DOHH2 (cell line): ENCODE data around the gene MROH7.

Experiments used
- H3F3A ChIP-seq: fragments of 200-600 bp; sonication (generic), shearing (Covaris generic); 2 replicates; pipeline ENCODE4 v1.6.0; 2016; ENCODE audit warnings: antibody characterized with exemption, mild to moderate bottlenecking; ENCODE audit not compliant: control insufficient read depth, insufficient read depth
- H3K27ac ChIP-seq: fragments of 200-600 bp; sonication (generic); 2 replicates; pipeline ENCODE4 v1.5.1; 2014; ENCODE audit warnings: low read depth, mild to moderate bottlenecking, low read length, moderate library complexity
- H3K27me3 ChIP-seq: fragments of 200-600 bp; sonication (generic); 2 replicates; pipeline ENCODE4 v1.6.1; 2014; ENCODE audit warnings: mild to moderate bottlenecking, low read length, mixed read lengths; ENCODE audit not compliant: control insufficient read depth
- H3K36me3 ChIP-seq: fragments of 200-600 bp; sonication (generic); 2 replicates; pipeline ENCODE4 v1.6.1; 2014; ENCODE audit warnings: mild to moderate bottlenecking, low read length, moderate library complexity, mixed read lengths; ENCODE audit not compliant: control insufficient read depth
- H3K4me1 ChIP-seq: fragments of 200-600 bp; sonication (generic); 2 replicates; pipeline ENCODE4 v1.6.1; 2014; ENCODE audit warnings: mild to moderate bottlenecking, low read length, mixed read lengths; ENCODE audit not compliant: control insufficient read depth
- H3K4me2 ChIP-seq: fragments of 200-600 bp; sonication (generic); 2 replicates; pipeline ENCODE4 v1.6.0; 2014; ENCODE audit warnings: mild to moderate bottlenecking, low read length, moderate library complexity
- H3K4me3 ChIP-seq: fragments of 200-600 bp; sonication (generic); 2 replicates; pipeline ENCODE4 v1.5.1; 2014; ENCODE audit warnings: mild to moderate bottlenecking, low read length, mixed read lengths
- H3K79me2 ChIP-seq: fragments of 200-600 bp; sonication (generic); 2 replicates; pipeline ENCODE4 v1.6.1; 2014; ENCODE audit warnings: mild to moderate bottlenecking, low read length, mixed read lengths; ENCODE audit not compliant: control insufficient read depth
- H3K9me2 ChIP-seq: fragments of 200-600 bp; sonication (generic); replicated peaks from 2 replicates; pipeline ENCODE4 v1.6.1; 2014; ENCODE audit warnings: mild to moderate bottlenecking, low read length, mixed read lengths; ENCODE audit not compliant: control insufficient read depth
- H3K9me3 ChIP-seq: fragments of 200-600 bp; sonication (generic); 2 replicates; pipeline ENCODE4 v1.6.1; 2014; ENCODE audit warnings: antibody characterized with exemption, low read length, mixed read lengths; ENCODE audit not compliant: control insufficient read depth, insufficient read depth
- H4K20me1 ChIP-seq: fragments of 200-600 bp; sonication (generic); 2 replicates; pipeline ENCODE4 v1.6.0; 2014; ENCODE audit warnings: low read depth, mild to moderate bottlenecking, antibody characterized with exemption, low read length, moderate library complexity; ENCODE audit not compliant: control insufficient read depth, insufficient read depth
- CTCF ChIP-seq: fragments of 200-600 bp; sonication (generic); IDR thresholded peaks from one replicate; pipeline ENCODE4 v1.5.1; 2014; ENCODE audit warnings: antibody characterized with exemption, mild to moderate bottlenecking, low read depth, low read length; ENCODE audit not compliant: poor library complexity, severe bottlenecking
- EZH2phosphoT487 ChIP-seq: fragments of 200-600 bp; sonication (generic); IDR thresholded peaks from 2 replicates; pipeline ENCODE4 v1.6.1; 2017; ENCODE audit warnings: borderline replicate concordance, mild to moderate bottlenecking, antibody characterized with exemption, low read length, moderate library complexity, mixed read lengths

The MROH7 gene

DNA sequence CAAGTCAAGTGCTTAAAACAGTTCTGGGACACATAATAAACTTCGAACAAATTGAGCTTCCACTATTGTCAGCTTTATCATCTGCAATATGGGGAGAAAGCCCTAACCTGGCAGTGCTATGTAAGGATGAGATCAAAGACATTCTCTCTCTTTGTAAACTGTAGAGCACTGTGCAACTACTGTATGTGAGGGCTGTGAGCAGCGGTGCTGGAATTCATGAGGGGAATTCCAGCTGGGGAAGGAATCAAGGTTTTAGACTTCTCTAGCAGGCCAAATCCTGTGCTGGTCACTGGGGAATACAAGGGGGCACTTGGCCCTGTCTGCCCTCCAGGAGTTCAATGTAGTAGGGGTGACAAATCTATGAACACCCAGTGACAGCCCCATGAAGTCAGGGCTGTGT, 27.6 kb upstream of the MROH7 start:
- Histone ChIP-seq H3K4me1 (no peaks in the 10 kb centered on the region), H3K9me3 (no peaks in the 10 kb centered on the region), H3K36me3 (no peaks in the 10 kb centered on the region), H3K79me2 (no peaks in the 10 kb centered on the region), H3K4me2 (no peak overlapping the region), H4K20me1 (no peaks in the 10 kb centered on the region), H3F3A (no peaks in the 10 kb centered on the region), H3K9me2 (no peaks in the 10 kb centered on the region), H3K27ac (no peak overlapping the region), H3K27me3 (no peaks in the 10 kb centered on the region), H3K4me3 (no peak overlapping the region)
- no peak for TF ChIP-seq EZH2phosphoT487
- TF ChIP-seq CTCF, result no peak

DNA sequence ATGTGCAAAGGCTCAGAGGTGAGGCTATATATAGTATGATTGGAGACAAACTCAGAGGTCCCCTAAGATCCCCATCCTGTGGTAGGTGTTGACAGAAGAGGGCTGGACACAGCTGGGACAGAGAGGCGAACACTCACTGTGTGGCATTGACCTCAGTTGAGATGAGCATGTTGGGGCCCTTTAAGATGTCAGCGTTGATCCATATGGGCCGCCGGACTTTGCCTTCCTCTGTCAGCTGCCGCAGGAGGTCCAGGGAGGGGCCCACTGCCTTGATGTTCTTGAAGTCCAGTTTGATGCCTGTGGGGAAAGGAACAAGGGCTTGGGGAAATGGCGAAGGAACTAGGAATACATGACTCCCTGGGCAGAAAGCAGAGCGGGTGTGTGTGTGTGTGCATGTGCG, 27.0 kb upstream of the MROH7 start:
- H3F3A ChIP-seq, result no peaks in the 10 kb centered on the region

DNA sequence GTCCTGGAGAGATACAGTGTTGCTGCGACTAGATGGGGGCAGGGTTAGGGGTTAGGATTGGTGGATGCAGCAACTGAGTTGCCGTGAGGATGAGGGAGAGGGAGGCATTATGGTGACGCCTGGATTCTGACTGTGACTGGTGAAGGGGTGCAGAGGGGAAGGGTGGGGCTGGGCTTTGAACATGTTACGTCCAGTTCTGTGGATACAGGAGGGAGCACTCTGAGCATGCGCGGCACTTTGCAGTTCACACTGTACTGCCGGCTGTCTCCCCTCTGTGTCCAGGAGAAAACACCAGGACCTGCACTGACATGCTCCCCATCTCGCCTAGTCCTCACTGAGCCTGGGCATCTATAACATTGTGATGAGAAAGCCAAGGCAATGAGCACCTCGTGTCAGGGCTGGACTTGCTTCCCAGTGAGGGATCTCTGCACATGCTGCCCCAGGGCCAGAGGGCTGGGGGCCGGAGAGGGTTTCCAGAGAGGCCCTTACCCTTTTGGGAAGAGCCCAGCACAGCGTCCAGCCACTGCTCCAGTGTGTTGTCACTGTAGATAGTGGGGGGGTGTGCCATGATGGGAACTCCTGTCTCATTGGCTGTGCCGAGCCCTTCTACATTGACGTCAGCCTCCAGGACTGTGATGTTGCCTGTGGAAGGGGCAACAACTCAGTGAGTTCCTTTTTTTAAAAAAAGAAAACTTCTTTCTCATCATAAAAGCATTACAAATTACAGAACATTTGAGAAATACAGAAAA, 25.9 kb upstream of the MROH7 start:
- Histone ChIP-seq H3K4me1 (no peaks in the 10 kb centered on the region), H3K27ac (no peak overlapping the region), H3K79me2 (no peaks in the 10 kb centered on the region), H3K4me3 (no peak overlapping the region), H4K20me1 (no peaks in the 10 kb centered on the region), H3K4me2 (no peak overlapping the region), H3F3A (no peaks in the 10 kb centered on the region), H3K36me3 (no peaks in the 10 kb centered on the region), H3K9me2 (no peaks in the 10 kb centered on the region), H3K9me3 (no peaks in the 10 kb centered on the region), H3K27me3 (no peaks in the 10 kb centered on the region)
- TF ChIP-seq EZH2phosphoT487 (no peak), CTCF (no peak)

More for the DNA sequence above, 27.0 kb upstream of the MROH7 start:
- no peaks in the 10 kb centered on the region for H3K36me3 ChIP-seq
- H3K9me3 ChIP-seq, result no peaks in the 10 kb centered on the region
- H4K20me1 ChIP-seq, result no peaks in the 10 kb centered on the region
- H3K79me2 ChIP-seq, result no peaks in the 10 kb centered on the region
- H3K27me3 ChIP-seq, result no peaks in the 10 kb centered on the region
- no peak overlapping the region for H3K27ac ChIP-seq
- no peaks in the 10 kb centered on the region for H3K9me2 ChIP-seq
- no peak for TF ChIP-seq EZH2phosphoT487
- no peak for TF ChIP-seq CTCF
- H3K4me3 ChIP-seq, result no peak overlapping the region
- H3K4me2 ChIP-seq, result no peak overlapping the region
- no peaks in the 10 kb centered on the region for H3K4me1 ChIP-seq
